GM20431 (cell line): ENCODE results near the gene RNF213.
"Not testable (repeated sequence)": the region's sequence is repeated elsewhere in the genome, so short reads cannot be mapped to it uniquely, and the experiment has no call there.

Experiments used
- in situ Hi-C: fragments of 300-500 bp; cut with MseI, MboI; formaldehyde crosslinking; loops from one replicate; pipeline ENCODE4 v1.15.0; 2020; ENCODE audit warnings: low sequenced_read_pairs; ENCODE audit not compliant: unreplicated experiment

The RNF213 gene

DNA sequence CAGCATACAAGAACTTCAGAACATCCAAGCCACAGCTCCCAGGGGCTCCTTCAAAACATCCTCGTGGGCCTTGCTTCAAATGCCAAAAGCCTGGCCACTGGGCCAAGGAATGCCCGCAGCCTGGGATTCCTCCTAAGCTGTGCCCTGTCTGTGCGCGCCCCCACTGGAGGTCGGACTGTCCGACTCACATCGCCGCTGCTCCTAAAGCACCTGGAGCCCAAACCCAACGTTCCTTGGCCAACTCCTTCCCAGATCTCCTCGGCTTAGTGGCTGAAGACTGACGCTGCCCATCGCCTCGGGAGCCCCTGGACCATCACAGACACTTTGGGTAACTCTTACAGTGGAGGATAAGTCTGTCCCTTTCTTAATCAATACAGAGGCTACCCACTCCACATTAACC lies 141.4 kb downstream of the RNF213 start:
- in situ Hi-C loops: not testable (repeated sequence)

- in situ Hi-C loops: no loop called here
Observed at GRCh38 chr17:80402959-80403358, 142.3 kb downstream of the RNF213 start.

DNA sequence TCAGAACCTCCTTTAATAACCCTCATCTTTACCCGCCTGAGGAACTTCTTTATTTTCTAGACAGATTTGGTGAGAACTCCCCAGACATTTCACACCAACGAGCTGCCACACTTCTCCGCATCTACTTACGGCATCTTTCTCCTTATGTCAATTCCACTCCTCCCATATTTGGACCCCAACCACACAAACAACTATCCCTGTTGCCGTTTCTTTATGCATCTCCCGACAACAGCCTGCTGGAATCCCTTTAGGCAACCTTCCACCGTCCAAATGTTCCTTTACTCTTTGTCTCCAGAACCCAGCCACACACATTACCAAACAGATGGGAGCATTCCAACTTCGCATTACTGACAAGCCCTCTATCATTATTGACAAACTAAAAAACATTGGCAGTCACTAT lies 145.5 kb downstream of the RNF213 start:
- in situ Hi-C loops: no loop called here

DNA sequence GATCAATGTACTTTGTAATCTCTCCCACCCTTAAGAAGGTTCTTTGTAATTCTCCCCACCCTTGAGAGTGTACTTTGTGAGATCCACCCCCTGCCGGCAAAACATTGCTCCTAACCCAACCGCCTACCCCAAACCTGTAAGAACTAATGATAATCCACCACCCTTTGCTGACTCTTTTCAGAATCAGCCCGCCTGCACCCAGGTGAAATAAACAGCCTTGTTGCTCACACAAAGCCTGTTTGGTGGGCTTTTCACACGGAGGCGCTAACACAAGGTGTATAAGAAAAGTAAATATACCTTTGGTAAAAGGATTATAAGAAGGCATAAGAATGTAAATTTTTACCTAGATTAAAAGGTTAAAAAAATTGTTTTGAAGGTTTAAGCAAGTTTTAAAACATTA lies 147.3 kb downstream of the RNF213 start:
- in situ Hi-C loops: not testable (repeated sequence)

DNA sequence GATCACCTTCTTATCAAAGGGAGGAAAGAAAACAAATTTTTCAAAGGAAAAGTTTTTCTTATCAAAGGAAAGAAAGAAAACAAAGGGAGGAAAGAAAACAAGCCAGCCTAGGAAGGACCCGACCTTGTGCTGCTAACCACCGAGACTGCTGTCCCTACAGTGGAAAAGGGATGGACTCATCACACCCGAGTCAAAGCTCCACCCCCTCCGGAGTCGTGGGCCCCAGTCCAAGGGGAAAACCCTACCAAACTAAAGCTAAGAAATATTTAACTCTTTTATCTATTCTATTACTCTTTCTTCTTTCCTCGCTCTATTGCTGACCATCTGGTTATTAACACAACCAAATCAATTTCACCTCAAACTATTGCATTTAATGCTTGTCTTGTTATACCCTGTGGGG lies 148.2 kb downstream of the RNF213 start:
- in situ Hi-C loops: no loop called here

GRCh38 chr17:80409626-80410025 lies 149.0 kb downstream of the RNF213 start:
- in situ Hi-C loops: no loop called here

GRCh38 chr17:80410441-80411087 lies 149.9 kb downstream of the RNF213 start:
- in situ Hi-C loops: not testable (repeated sequence)

- in situ Hi-C loops: no loop called here
Observed at GRCh38 chr17:80413771-80414507, 153.3 kb downstream of the RNF213 start.

- in situ Hi-C loops: no loop called here
Observed at GRCh38 chr17:80414508-80414802, 153.8 kb downstream of the RNF213 start.

GRCh38 chr17:80414803-80415625 lies 154.4 kb downstream of the RNF213 start, which contains the start of gene ENDOV:
Gene ENDOV, plus strand, starts transcription at chr17:80415167. Its CDS starts 28 bp downstream, at chr17:80415195.
- in situ Hi-C loops: no loop called here

- in situ Hi-C loops: no loop called here
Observed at GRCh38 chr17:80415626-80416137, 155.0 kb downstream of the RNF213 start.

GRCh38 chr17:80416260-80416939 lies 155.7 kb downstream of the RNF213 start:
- in situ Hi-C loops: no loop called here

- in situ Hi-C loops: no loop called here
Observed at GRCh38 chr17:80416940-80417293, 156.3 kb downstream of the RNF213 start.

DNA sequence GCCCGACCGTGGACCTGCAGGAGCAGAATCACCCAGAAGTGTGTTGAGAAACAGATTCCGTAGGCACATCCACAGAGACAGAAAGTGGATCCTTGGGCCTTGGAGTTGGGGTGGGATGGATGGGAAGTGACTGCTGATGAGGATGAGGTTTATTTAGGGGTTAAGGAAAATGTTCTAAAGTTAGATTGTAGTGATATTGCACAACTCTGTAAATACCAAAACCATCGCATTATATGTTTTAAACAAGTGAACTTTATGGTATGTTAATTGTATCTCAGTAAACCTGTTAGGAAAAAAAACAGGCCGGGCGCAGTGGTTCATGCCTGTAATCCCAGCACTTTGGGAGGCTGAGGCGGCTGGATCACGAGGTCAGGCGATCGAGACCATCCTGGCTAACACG lies 157.9 kb downstream of the RNF213 start:
- in situ Hi-C loops: no loop called here

GRCh38 chr17:80419255-80419654 lies 158.6 kb downstream of the RNF213 start:
- in situ Hi-C loops: no loop called here

GRCh38 chr17:80421381-80422090 lies 160.9 kb downstream of the RNF213 start:
- in situ Hi-C loops: loop anchor here (10.0 kb wide), 2 partner anchors 153 to 563 kb away; no protein-coding TSS in a partner anchor

DNA sequence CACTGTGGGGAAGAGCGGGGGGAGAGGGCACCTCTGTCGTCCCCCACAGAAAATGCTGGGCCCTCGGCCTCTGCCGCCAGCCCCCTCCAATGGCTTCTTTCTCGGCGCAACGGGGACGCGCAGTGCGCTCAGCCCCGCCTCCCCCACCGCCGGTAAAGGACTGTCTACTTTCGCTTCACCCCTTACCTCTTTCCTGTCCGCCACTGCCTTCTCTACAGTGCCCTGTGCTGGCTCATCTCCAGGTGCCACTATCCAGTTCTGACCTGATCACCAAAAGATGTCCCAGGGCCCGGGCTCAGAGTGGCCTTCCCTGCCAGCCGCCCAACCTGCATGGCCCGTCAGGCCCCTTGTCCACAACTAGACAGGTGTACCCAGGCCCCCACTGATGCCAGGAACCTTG lies 161.6 kb downstream of the RNF213 start:
- in situ Hi-C loops: loop anchor here (10.0 kb wide), 2 partner anchors 153 to 563 kb away; no protein-coding TSS in a partner anchor

GRCh38 chr17:80422981-80423380 lies 162.3 kb downstream of the RNF213 start:
- in situ Hi-C loops: loop anchor here (10.0 kb wide), 2 partner anchors 152 to 562 kb away; no protein-coding TSS in a partner anchor

GRCh38 chr17:80423536-80424225 lies 163.0 kb downstream of the RNF213 start:
- in situ Hi-C loops: loop anchor here (10.0 kb wide), 2 partner anchors 151 to 561 kb away; no protein-coding TSS in a partner anchor
